Cardiac fibroblast (primary cell): ENCODE measurements around the gene CPPED1.

Source experiments
- DNase-seq, 2 donors: peaks; one replicate each; pipeline versions ENCODE4 v3.0.0 to v3.0.0-alpha.2; 2010; ENCODE audit warnings: low read depth in 2 of 2
- H3K4me3 ChIP-seq, 2 donors: replicated peaks in 1 of 2; 1 replicate in 1 of 2; 2 replicates in 1 of 2; pipeline ENCODE4 v1.5.1; 2011; ENCODE audit warnings: low read depth in 2 of 2, low read length in 2 of 2, mild to moderate bottlenecking in 2 of 2, moderate library complexity in 1 of 2
- TF ChIP-seq, protein P1 (sequence below): IDR thresholded peaks from one replicate; pipeline ENCODE4 v1.5.1; 2011; ENCODE audit warnings: low read depth, mild to moderate bottlenecking, low read length, inconsistent platforms

Gene CPPED1

GRCh38 chr16:12655537-12655936 lies 148.2 kb downstream of the CPPED1 start:
- TF ChIP-seq, protein P1, sequence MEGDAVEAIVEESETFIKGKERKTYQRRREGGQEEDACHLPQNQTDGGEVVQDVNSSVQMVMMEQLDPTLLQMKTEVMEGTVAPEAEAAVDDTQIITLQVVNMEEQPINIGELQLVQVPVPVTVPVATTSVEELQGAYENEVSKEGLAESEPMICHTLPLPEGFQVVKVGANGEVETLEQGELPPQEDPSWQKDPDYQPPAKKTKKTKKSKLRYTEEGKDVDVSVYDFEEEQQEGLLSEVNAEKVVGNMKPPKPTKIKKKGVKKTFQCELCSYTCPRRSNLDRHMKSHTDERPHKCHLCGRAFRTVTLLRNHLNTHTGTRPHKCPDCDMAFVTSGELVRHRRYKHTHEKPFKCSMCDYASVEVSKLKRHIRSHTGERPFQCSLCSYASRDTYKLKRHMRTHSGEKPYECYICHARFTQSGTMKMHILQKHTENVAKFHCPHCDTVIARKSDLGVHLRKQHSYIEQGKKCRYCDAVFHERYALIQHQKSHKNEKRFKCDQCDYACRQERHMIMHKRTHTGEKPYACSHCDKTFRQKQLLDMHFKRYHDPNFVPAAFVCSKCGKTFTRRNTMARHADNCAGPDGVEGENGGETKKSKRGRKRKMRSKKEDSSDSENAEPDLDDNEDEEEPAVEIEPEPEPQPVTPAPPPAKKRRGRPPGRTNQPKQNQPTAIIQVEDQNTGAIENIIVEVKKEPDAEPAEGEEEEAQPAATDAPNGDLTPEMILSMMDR: no peak
- DNase-seq: no peak
- H3K4me3 ChIP-seq: no peak overlapping the region

DNA sequence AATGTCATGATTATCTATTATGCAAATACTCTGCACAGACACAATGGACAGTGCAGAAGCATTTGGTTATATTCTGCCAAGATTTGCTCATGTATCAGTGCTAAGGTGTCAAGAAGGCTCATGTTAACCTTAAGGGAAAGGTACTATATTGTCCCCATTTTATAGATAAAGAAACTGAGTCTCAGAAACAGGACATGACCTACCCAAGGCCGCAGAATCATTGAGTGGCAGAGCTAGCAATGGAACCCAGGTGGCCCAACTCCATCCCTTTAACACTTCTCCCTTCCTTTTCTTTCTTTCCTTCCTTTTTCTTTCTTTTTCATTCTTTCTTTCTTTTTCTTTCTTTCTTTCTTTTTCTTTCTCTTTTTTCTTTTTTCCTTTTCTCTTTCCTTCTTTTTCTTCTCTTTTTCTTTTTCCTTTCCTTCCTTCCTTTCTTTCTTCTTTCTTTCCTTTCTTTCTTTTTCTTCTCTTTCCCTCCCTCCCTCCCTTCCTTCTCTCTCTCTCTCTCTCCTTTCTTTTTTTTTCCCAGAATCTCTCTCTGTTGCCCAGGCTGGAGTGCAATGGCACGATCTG lies 149.8 kb downstream of the CPPED1 start:
- TF ChIP-seq, protein P1: no peak
- no peak for DNase-seq
- H3K4me3 ChIP-seq: no peak overlapping the region

GRCh38 chr16:12652924-12653323 lies 150.8 kb downstream of the CPPED1 start:
- TF ChIP-seq, protein P1: no peak
- DNase-seq: no peak
- H3K4me3 ChIP-seq: no peak overlapping the region

DNA sequence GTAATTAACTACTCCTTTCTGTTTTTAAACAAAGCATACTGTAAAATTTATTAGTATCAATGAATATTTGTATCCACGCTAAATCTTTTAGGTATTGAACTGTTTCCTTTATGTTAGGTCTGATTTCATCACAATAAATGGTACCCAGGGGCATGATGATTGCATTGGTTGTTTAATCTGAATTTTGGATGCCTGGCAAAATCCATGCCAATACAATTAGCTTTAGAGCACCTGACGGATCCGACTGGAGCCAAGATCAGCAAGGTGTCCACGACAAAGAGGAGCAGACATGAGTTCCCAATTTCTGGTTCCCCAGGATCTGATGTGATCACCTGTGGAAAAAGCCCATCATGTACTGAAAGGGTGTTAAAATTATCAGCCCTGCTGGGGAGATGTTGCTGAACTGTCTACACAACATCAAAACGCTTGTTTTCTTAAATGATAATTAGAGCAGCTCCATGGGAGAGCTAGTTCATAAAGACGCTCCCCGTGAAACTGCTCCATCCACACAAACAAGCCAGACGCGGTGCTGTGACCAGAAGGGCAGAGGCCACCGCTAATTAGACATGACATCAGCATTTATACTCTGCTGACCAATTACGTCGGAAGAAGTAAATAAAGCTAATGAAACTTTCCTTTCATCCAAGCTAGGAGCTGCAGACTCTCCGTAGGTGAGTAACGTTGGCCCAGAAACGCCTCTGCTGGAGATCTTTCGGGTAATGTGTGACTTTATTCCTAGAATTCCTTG lies 151.7 kb downstream of the CPPED1 start:
- H3K4me3 ChIP-seq: no peak overlapping the region
- DNase-seq: no peak
- TF ChIP-seq, protein P1: no peak

GRCh38 chr16:12649356-12649755 lies 154.3 kb downstream of the CPPED1 start:
- TF ChIP-seq, protein P1: no peak
- DNase-seq: no peak
- H3K4me3 ChIP-seq: no peak overlapping the region

GRCh38 chr16:12646490-12647274 lies 157.0 kb downstream of the CPPED1 start:
- H3K4me3 ChIP-seq: no peak overlapping the region
- TF ChIP-seq, protein P1: no peak
- peak in 1 of 2 donors; percentile 6 for DNase-seq
